DOHH2 (cell line): ENCODE results near the gene TULP1.

Source experiments
- H3F3A ChIP-seq: fragments of 200-600 bp; sonication (generic), shearing (Covaris generic); 2 replicates; pipeline ENCODE4 v1.6.0; 2016; ENCODE audit warnings: antibody characterized with exemption, mild to moderate bottlenecking; ENCODE audit not compliant: control insufficient read depth, insufficient read depth
- H3K27ac ChIP-seq: fragments of 200-600 bp; sonication (generic); 2 replicates; pipeline ENCODE4 v1.5.1; 2014; ENCODE audit warnings: low read depth, mild to moderate bottlenecking, low read length, moderate library complexity
- H3K27me3 ChIP-seq: fragments of 200-600 bp; sonication (generic); 2 replicates; pipeline ENCODE4 v1.6.1; 2014; ENCODE audit warnings: mild to moderate bottlenecking, low read length, mixed read lengths; ENCODE audit not compliant: control insufficient read depth
- H3K36me3 ChIP-seq: fragments of 200-600 bp; sonication (generic); 2 replicates; pipeline ENCODE4 v1.6.1; 2014; ENCODE audit warnings: mild to moderate bottlenecking, low read length, moderate library complexity, mixed read lengths; ENCODE audit not compliant: control insufficient read depth
- H3K4me1 ChIP-seq: fragments of 200-600 bp; sonication (generic); 2 replicates; pipeline ENCODE4 v1.6.1; 2014; ENCODE audit warnings: mild to moderate bottlenecking, low read length, mixed read lengths; ENCODE audit not compliant: control insufficient read depth
- H3K4me2 ChIP-seq: fragments of 200-600 bp; sonication (generic); 2 replicates; pipeline ENCODE4 v1.6.0; 2014; ENCODE audit warnings: mild to moderate bottlenecking, low read length, moderate library complexity
- H3K4me3 ChIP-seq: fragments of 200-600 bp; sonication (generic); 2 replicates; pipeline ENCODE4 v1.5.1; 2014; ENCODE audit warnings: mild to moderate bottlenecking, low read length, mixed read lengths
- H3K79me2 ChIP-seq: fragments of 200-600 bp; sonication (generic); 2 replicates; pipeline ENCODE4 v1.6.1; 2014; ENCODE audit warnings: mild to moderate bottlenecking, low read length, mixed read lengths; ENCODE audit not compliant: control insufficient read depth
- H3K9me2 ChIP-seq: fragments of 200-600 bp; sonication (generic); replicated peaks from 2 replicates; pipeline ENCODE4 v1.6.1; 2014; ENCODE audit warnings: mild to moderate bottlenecking, low read length, mixed read lengths; ENCODE audit not compliant: control insufficient read depth
- H3K9me3 ChIP-seq: fragments of 200-600 bp; sonication (generic); 2 replicates; pipeline ENCODE4 v1.6.1; 2014; ENCODE audit warnings: antibody characterized with exemption, low read length, mixed read lengths; ENCODE audit not compliant: control insufficient read depth, insufficient read depth
- H4K20me1 ChIP-seq: fragments of 200-600 bp; sonication (generic); 2 replicates; pipeline ENCODE4 v1.6.0; 2014; ENCODE audit warnings: low read depth, mild to moderate bottlenecking, antibody characterized with exemption, low read length, moderate library complexity; ENCODE audit not compliant: control insufficient read depth, insufficient read depth
- EZH2phosphoT487 ChIP-seq: fragments of 200-600 bp; sonication (generic); IDR thresholded peaks from 2 replicates; pipeline ENCODE4 v1.6.1; 2017; ENCODE audit warnings: borderline replicate concordance, mild to moderate bottlenecking, antibody characterized with exemption, low read length, moderate library complexity, mixed read lengths
- TF ChIP-seq, protein P1 (sequence below): fragments of 200-600 bp; sonication (generic); IDR thresholded peaks from one replicate; pipeline ENCODE4 v1.5.1; 2014; ENCODE audit warnings: antibody characterized with exemption, mild to moderate bottlenecking, low read depth, low read length; ENCODE audit not compliant: poor library complexity, severe bottlenecking

TULP1 gene

DNA sequence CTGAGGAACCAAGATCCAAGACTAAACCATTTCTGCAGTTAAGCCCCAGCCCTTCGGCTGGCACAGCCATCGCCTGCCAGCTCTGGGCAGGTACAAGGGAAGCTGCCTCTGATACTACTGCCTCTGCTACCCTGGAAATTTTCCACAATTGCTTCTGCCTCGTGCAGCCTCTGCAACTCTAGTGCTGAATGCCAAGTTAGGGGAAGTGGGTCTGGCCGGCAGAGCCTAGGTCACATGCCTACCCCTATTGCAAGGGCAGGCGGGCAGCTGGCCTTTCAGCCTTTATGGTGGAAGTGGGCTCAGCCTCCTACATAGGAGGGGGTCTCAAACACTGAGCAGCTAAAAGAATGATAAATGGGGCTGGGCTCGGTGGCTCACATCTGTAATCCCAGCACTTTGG is 44.5 kb upstream of the TULP1 start:
- TF ChIP-seq, protein P1, sequence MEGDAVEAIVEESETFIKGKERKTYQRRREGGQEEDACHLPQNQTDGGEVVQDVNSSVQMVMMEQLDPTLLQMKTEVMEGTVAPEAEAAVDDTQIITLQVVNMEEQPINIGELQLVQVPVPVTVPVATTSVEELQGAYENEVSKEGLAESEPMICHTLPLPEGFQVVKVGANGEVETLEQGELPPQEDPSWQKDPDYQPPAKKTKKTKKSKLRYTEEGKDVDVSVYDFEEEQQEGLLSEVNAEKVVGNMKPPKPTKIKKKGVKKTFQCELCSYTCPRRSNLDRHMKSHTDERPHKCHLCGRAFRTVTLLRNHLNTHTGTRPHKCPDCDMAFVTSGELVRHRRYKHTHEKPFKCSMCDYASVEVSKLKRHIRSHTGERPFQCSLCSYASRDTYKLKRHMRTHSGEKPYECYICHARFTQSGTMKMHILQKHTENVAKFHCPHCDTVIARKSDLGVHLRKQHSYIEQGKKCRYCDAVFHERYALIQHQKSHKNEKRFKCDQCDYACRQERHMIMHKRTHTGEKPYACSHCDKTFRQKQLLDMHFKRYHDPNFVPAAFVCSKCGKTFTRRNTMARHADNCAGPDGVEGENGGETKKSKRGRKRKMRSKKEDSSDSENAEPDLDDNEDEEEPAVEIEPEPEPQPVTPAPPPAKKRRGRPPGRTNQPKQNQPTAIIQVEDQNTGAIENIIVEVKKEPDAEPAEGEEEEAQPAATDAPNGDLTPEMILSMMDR: no peak
- TF ChIP-seq EZH2phosphoT487: no peak
- H3K4me2 ChIP-seq: no peak overlapping the region
- H3K4me3 ChIP-seq: no peak overlapping the region

DNA sequence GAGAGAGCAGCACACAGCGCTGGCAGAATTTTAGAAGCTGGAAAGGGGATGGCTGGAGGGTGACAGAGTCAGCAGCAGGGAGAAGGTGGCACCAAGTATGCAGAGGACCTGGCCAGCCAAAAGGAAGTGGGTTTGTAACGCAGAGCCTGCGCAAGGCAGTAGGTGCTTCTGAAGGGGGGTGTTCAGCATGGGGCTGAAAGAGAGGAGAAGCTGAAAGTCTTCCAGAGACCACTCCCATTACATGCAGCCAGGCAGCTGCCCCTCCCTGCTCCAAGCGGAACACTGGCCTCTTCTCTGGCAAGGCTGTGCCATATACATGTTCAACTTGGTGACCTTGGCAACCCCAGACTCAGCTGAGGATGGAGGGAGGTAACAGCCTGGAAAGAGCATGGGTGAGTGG is 42.1 kb upstream of the TULP1 start:
- Histone ChIP-seq H3K36me3 (no peaks in the 10 kb centered on the region), H3K9me3 (no peaks in the 10 kb centered on the region), H3K27ac (no peak overlapping the region), H4K20me1 (no peaks in the 10 kb centered on the region), H3K9me2 (no peaks in the 10 kb centered on the region), H3K27me3 (peaks cover 21% of the 10 kb centered on the region; the same call in 1 of the 2 replicates), H3K4me1 (no peaks in the 10 kb centered on the region), H3K4me2 (no peak overlapping the region), H3F3A (no peaks in the 10 kb centered on the region), H3K79me2 (no peaks in the 10 kb centered on the region), H3K4me3 (no peak overlapping the region)
- no peak for TF ChIP-seq EZH2phosphoT487
- TF ChIP-seq, protein P1: no peak

More for the DNA sequence above, 44.5 kb upstream of the TULP1 start:
- Histone ChIP-seq H3K79me2 (no peaks in the 10 kb centered on the region), H4K20me1 (no peaks in the 10 kb centered on the region), H3K27me3 (peaks cover 27% of the 10 kb centered on the region), H3K9me3 (no peaks in the 10 kb centered on the region), H3F3A (no peaks in the 10 kb centered on the region), H3K9me2 (no peaks in the 10 kb centered on the region), H3K4me1 (no peaks in the 10 kb centered on the region), H3K36me3 (no peaks in the 10 kb centered on the region), H3K27ac (no peak overlapping the region)

DNA sequence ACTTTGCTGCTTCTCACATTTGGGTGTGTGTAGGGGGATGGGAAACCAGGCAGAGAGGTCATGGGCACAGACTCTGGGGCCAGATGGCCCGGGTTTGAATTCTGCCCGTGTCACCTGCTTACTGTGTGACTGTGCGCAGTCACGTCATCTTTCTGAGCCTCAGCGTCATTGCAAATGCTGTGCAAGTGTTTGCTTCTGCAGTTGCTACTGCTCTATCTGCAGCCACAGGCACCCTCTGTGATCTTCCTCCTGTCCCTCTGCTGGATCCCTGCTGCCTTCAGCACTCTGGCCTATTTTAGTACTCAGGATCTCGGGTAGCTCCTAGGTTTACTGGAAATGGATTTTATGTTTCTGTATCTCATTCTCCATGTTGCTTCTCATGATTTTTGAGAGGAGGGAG is 40.6 kb upstream of the TULP1 start:
- Histone ChIP-seq H3K79me2 (no peaks in the 10 kb centered on the region), H3K4me1 (no peaks in the 10 kb centered on the region), H3K36me3 (no peaks in the 10 kb centered on the region), H4K20me1 (no peaks in the 10 kb centered on the region), H3K27ac (no peak overlapping the region), H3K4me3 (no peak overlapping the region), H3K9me3 (no peaks in the 10 kb centered on the region), H3K27me3 (peaks cover 13% of the 10 kb centered on the region; the same call in 1 of the 2 replicates), H3K4me2 (no peak overlapping the region), H3K9me2 (no peaks in the 10 kb centered on the region), H3F3A (no peaks in the 10 kb centered on the region)
- no peak for TF ChIP-seq EZH2phosphoT487
- TF ChIP-seq, protein P1: no peak

DNA sequence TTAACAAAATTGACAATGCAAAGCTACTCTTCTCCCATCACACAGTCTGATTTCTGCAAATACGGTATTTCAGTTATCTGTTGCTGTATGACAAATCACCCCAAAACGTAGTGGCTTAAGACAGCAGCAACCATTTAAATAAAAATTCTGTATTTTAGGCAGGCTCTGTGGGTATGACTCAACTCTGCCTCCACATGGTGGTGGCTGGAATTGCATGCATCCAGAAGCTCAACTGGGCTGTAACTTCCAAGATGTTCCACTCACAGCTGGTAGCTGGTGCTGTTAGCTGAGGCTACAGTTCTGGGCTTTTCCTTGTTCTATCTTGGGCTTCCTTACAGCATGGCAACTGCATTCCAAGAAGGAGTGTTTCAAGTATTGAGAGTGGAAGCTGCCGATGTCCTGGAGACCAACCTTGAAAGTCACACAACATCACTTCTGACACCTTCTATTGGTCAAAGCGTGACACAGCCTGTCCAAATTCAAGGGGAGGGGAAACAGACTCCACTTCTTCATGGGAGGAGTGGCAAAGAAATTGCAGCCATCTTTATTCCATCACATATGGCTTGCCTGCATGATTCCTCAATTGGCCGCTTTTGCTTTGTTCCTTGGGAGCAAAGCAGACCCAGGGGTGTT is 39.7 kb upstream of the TULP1 start:
- Histone ChIP-seq H3K4me2 (no peak overlapping the region), H4K20me1 (no peaks in the 10 kb centered on the region), H3K9me3 (no peaks in the 10 kb centered on the region), H3F3A (no peaks in the 10 kb centered on the region), H3K27me3 (peaks cover 12% of the 10 kb centered on the region; the same call in 1 of the 2 replicates), H3K4me1 (no peaks in the 10 kb centered on the region), H3K27ac (no peak overlapping the region), H3K4me3 (no peak overlapping the region), H3K9me2 (no peaks in the 10 kb centered on the region), H3K79me2 (no peaks in the 10 kb centered on the region), H3K36me3 (no peaks in the 10 kb centered on the region)
- no peak for TF ChIP-seq EZH2phosphoT487
- TF ChIP-seq, protein P1: peak; percentile 95
